ENCODE results near the gene NSMF. TPM values are rescaled to one million over a fixed set of nuclear protein-coding genes. Genes with fewer than 3 reads are reported as not detected.

The NSMF gene
- total and polyA plus RNA-seq, 8 donors, result 11.7 to 84.9 (median 41.6) TPM

GRCh38 chr9:137441289-137441934, 17.7 kb downstream of the NSMF start, which contains the start of gene ENTPD8:
ENTPD8 (minus strand) TSS chr9:137441357; CDS start chr9:137438285, 3,072 bp downstream.
- H3K27me3 ChIP-seq, result peaks cover 0 to 74% (median 3%) of the 10 kb centered on the region in 3 donors
- intact Hi-C loops (cut with DNase I; ENCODE audit: low total_unique reads), result no loop called here
- H3K9me3 ChIP-seq, result peaks cover 0 to 4% (median 0%) of the 10 kb centered on the region in 4 donors
- DNase-seq, result peak; percentile 82 to 90
- TF ChIP-seq POLR2AphosphoS5 (IDR thresholded peaks at IDR 0.05), result peak in 1 of 3 donors; percentile 16
- TF ChIP-seq CTCF (IDR thresholded peaks at IDR 0.05), result no peak
- no peak for TF ChIP-seq EP300 (IDR thresholded peaks at IDR 0.05)
- 0 to 3% (median 1%) methylated on average over 4 to 62 of the region's 62 CpGs for WGBS, 5 donors
- H3K4me3 ChIP-seq, result peak within 1 kb of the TSS; percentile 41 to 60 (median 45)
- H3K27ac ChIP-seq, result no peak within 1 kb of the TSS
- H3K36me3 ChIP-seq, result no peaks in the 10 kb centered on the region
- peaks cover 29 to 55% (median 48%) of the 10 kb centered on the region in 4 donors for H3K4me1 ChIP-seq

GRCh38 chr9:137439158-137439714, 19.9 kb downstream of the NSMF start:
- no peaks in the 10 kb centered on the region for H3K36me3 ChIP-seq
- H3K4me1 ChIP-seq, result peaks cover 33 to 62% (median 53%) of the 10 kb centered on the region in 4 donors
- intact Hi-C loops (cut with DNase I; ENCODE audit: low total_unique reads), result no loop called here
- H3K27me3 ChIP-seq, result peaks cover 0 to 68% (median 3%) of the 10 kb centered on the region in 3 donors
- peaks cover 0 to 4% (median 0%) of the 10 kb centered on the region in 4 donors for H3K9me3 ChIP-seq
- H3K27ac ChIP-seq, result no peak overlapping the region
- TF ChIP-seq CTCF (IDR thresholded peaks at IDR 0.05) (no peak), EP300 (IDR thresholded peaks at IDR 0.05) (no peak), POLR2A (IDR thresholded peaks at IDR 0.05) (no peak), POLR2AphosphoS5 (IDR thresholded peaks at IDR 0.05) (no peak)
- no peak overlapping the region for H3K4me3 ChIP-seq
- WGBS, 5 donors, result 36 to 62% (median 50%) methylated on average over 14 to 18 of the region's 18 CpGs
- DNase-seq, result no peak

- DNase-seq, result no peak
- Histone ChIP-seq H3K4me3 (no peak overlapping the region), H3K27me3 (peaks cover 0 to 62% (median 3%) of the 10 kb centered on the region in 3 donors), H3K36me3 (no peaks in the 10 kb centered on the region), H3K4me1 (peaks cover 33 to 62% (median 53%) of the 10 kb centered on the region in 4 donors), H3K27ac (peak overlapping the region in 1 of 5 donors; percentile 5), H3K9me3 (peaks cover 0 to 4% (median 0%) of the 10 kb centered on the region in 4 donors)
- intact Hi-C loops (cut with DNase I; ENCODE audit: low total_unique reads), result no loop called here
- no peak for TF ChIP-seq CTCF (IDR thresholded peaks at IDR 0.05)
- no peak for TF ChIP-seq POLR2A (IDR thresholded peaks at IDR 0.05)
- no peak for TF ChIP-seq EP300 (IDR thresholded peaks at IDR 0.05)
- no peak for TF ChIP-seq POLR2AphosphoS5 (IDR thresholded peaks at IDR 0.05)
- WGBS, 5 donors, result 58 to 79% (median 72%) methylated on average over 6 to 22 of the region's 22 CpGs
These were observed 20.5 kb downstream of the NSMF start for GRCh38 chr9:137438591-137439157.

GRCh38 chr9:137437691-137438590, 21.2 kb downstream of the NSMF start:
- TF ChIP-seq POLR2AphosphoS5 (IDR thresholded peaks at IDR 0.05), result peak in 2 of 3 donors; percentile 4 to 8
- no peak for TF ChIP-seq POLR2A (IDR thresholded peaks at IDR 0.05)
- Histone ChIP-seq H3K36me3 (peaks cover 0 to 3% (median 0%) of the 10 kb centered on the region in 4 donors), H3K4me1 (peaks cover 33 to 62% (median 53%) of the 10 kb centered on the region in 4 donors), H3K27me3 (peaks cover 0 to 61% (median 3%) of the 10 kb centered on the region in 3 donors), H3K4me3 (no peak overlapping the region), H3K9me3 (peaks cover 0 to 4% (median 0%) of the 10 kb centered on the region in 4 donors), H3K27ac (peak overlapping the region; percentile 59 to 85 (median 80))
- WGBS, 5 donors, result 56 to 76% (median 65%) methylated on average over 30 to 40 of the region's 40 CpGs
- DNase-seq, result peak in 1 of 2 donors; percentile 61
- intact Hi-C loops (cut with DNase I; ENCODE audit: low total_unique reads), result no loop called here

All from stomach (tissue), 9 donors.